ENCODE results near the gene ZNF565.

DNA sequence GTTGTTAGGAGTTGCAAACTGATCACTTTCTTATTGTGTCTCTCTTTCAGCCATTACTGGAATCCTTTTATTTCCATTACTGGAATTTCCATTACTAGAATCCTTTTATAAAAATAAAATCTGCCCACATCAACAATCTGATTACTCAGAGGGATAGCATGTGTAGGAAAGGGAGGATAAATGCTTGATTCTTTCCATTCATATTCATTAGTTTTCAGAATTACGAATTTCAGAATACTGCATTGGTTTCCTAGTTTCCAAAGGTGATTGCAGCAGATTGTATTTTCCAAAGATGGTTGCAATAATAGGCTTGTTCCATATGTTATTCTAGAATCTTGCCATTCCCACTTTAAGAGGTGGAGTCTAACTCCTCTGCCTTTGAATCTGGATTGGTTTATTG is 37.6 kb upstream of the ZNF565 start:
- TF ChIP-seq CTCF (conservative IDR thresholded peaks at IDR 0.05; ENCODE audit: low read depth, low read length) (no peak), EZH2 (IDR thresholded peaks at IDR 0.05; ENCODE audit: low read length, unreplicated experiment) (no peak)

Measured in PC-3 (cell line).